Esophagus squamous epithelium (tissue), 4 donors: ENCODE results near the gene LRRC49. TPM values are rescaled to one million over a fixed set of nuclear protein-coding genes. Genes with fewer than 3 reads are reported as not detected.

Experiments
- total RNA-seq, 4 donors: library from RNA; depleted of rRNA; stranded (reverse); fragments of >200 nt; gene quantifications; one replicate each; pipeline ENCODE4 v1.1.0, GENCODE V29; 2016

The LRRC49 gene
- total RNA-seq, 4 donors from 2014 or later: 0.34 to 5.5 (median 4.8) TPM

Other genes starting within 250 kb of the LRRC49 start
- 10 to 100 TPM; 18.3 to 55.3 (median 29.8) TPM for gene UACA, start 129.3 kb upstream of the LRRC49 start, total RNA-seq
- 10 to 100 TPM in 1 of 4 donors, 1 to 10 TPM in 2, under 1 TPM in 1; 0.30 to 18.7 (median 2.8) TPM for gene LARP6, start 38.7 kb upstream of the LRRC49 start, total RNA-seq
- 1 to 10 TPM; 1.5 to 3.0 (median 2.3) TPM for gene THAP10, start 393 bp upstream of the LRRC49 start, total RNA-seq
- 100 to 1,000 TPM in 3 of 4 donors, 10 to 100 TPM in 1; 39.4 to 232 (median 127) TPM for gene THSD4, start 222.6 kb downstream of the LRRC49 start, total RNA-seq